EL (cell line): ENCODE data around the gene FNDC3B.
A peak's percentile ranks its signal among the peaks of the same experiment; 100 is the strongest.

Experiments used
- DNase-seq: peaks from one replicate; pipeline ENCODE4 v3.0.0-alpha.2; 2016

Gene FNDC3B

DNA sequence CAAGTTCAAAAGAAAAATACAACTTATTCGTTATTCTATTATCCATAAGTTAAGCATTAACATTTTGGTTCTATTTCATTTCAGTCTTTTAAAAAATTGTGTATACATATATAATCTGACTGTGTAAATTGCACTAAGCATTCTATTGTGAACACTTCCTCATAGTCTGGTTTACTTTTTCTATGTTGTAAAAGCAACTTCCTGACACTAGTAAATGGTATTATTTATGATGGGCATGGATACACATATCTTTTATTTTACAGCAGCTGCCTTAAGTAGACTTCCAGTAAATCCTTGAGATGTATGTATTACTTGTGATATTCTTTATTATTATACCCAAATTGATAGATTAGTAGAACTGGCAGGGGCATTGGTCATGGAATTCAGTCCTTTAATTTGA is 58.2 kb downstream of the FNDC3B start:
- no peak for DNase-seq

DNA sequence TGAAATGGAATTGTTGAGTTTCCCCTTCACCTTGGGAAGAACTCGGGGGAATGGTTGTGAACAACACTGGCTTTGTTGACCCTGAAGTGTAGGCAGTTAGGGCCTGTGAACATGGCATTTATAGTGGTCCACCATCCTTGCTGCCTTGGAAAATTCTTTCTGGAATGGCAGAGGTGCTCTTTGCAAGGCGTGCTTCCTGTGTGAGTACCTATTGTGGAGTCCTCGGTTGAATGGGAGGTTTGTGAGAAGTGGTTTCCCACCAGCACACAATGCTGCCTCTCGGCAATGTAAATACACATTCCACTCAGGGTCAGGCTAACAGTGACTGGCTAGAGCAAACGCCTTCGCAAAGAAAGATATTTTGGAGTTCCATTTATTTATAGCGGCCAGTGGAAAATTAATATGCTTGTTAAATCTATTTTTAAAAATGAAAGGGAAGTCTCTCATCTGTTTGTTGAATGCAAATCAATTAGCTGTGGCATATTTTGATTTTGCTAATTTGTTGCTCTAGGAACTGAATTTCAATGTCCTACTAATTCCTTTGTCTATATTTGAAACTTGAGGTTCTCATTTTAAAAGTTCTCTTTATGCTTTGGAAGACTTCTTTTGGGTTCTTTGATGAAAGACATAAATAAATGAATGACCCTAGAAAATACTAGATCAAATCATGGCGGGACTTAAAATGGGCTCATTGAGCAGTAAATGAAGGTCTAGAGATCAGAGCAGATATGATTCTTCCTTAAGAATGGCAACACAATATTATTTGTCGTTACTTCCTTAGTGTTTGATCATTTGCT is 59.5 kb downstream of the FNDC3B start:
- no peak for DNase-seq

DNA sequence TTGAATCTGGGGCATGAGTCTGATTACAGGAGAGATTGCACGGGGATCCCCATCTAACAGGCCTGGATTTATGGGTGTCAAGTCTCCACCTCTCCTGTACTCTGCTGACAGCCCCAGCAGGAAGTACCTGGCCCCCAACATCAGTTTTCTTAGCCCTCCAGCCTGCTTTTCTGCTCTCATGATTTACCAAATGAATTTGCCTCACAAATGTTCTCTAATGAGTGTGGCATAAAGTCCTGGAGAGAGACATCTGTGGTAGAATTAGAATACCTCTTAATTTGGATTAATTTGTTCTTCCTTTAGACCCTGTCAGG is 60.1 kb downstream of the FNDC3B start:
- DNase-seq: no peak

DNA sequence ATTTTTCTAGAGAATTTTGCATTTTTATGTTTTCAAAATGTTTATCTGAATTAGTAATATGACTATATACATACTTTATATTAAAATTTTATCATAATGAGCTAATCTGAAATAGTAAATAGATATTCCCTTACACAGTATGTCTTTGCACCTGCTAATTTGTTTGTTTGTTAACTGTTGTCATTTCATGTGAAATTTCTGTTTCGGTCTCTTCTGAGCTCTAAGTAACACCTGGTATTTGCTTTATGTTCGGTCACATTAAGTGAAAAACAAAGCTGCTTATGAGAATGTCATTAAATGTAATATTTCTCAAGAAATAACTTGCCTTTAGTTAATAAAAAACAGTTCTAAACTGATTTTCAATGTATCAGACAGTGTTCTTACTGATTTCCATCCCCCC is 61.1 kb downstream of the FNDC3B start:
- DNase-seq: no peak

DNA sequence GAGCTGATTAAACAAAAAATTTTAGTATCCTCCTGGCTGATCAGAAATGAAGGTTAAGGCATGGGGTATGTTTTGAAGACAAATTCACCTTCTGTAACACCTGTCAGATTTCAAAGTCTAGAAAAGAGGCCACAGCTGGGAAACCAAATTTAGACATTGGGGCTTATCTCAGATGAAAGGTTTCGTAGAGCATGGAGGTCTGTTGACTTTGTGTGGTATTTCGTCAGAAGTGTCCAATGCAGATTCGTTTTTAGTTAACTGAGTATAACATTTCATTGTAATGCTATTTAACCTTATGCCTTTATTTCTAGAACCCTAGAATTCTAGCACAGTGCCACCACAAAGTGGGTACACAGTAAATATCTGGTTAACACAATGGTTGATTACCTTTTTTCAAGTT is 61.7 kb downstream of the FNDC3B start:
- no peak for DNase-seq

DNA sequence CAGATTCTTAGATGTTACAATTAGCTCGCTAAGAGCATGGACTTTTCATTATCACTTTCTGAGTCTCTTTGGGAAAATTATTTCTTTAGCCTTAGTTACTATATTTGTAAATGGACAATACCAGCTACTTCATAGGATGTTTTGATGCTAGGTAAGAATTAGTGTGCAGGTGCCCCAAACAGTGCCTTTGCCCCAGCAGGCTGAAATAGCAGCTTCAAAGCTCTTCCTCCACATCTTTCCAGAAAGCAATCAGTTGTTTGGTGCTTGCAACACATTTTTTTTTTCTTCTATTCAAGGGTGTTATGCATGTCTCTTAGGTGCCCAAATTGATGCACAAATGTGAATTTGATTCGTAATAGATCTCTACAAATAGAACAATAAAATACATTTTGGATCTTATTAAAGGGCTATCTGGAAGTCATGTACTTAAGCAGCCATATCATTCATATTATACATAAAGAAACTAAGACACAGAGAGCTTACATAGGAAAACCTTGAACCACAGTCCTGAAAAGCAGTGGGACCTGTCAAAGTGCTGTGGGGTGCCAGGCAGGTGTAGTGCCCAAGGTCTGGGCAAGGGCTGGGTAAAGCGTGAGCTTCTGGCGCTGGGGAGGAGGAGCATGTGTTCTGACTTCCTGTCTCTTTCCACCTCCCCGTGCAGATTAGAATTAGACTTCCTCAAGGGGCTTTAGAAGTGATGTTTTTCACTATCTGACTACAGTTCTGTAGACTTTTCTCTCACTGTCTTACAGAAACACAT is 62.9 kb downstream of the FNDC3B start:
- no peak for DNase-seq

DNA sequence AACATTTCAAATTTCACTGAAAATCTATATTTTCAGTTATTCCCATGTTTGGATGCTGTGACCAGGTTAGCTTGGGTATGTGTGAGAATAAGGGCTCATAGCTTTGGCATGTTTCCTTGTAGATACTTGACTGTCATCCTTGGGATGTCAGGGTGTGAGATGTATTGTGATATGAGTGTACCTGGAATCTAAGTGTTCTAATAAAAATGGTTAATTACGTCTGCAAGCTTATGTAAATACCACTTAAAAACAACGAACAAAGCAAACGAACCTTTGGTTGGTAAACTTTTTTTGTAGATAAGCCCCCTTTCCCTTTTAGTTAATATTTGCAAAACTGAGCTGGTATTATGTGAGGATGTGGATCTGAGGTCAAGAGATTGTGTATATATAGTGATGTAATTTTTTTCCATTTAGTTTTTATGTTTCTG is 63.5 kb downstream of the FNDC3B start:
- no peak for DNase-seq

DNA sequence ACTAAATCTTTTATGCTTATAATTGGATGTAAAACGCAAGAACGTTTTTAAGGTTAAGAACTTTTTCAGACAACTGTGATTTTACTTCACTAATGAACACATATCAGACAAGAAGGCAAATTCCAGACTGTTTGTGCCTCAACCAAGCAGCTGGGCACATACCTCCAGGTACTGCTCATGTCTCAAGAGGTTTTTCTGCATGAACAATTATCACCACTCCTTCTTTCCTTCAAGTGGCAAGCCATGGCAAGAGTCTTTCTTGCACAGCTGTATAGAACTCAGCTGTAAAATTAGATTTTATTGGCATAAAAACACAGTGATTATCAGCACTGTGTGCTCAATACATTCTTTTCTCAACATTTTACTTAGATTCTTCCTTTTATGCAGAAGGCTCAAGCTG is 64.3 kb downstream of the FNDC3B start:
- DNase-seq: peak; percentile 61

DNA sequence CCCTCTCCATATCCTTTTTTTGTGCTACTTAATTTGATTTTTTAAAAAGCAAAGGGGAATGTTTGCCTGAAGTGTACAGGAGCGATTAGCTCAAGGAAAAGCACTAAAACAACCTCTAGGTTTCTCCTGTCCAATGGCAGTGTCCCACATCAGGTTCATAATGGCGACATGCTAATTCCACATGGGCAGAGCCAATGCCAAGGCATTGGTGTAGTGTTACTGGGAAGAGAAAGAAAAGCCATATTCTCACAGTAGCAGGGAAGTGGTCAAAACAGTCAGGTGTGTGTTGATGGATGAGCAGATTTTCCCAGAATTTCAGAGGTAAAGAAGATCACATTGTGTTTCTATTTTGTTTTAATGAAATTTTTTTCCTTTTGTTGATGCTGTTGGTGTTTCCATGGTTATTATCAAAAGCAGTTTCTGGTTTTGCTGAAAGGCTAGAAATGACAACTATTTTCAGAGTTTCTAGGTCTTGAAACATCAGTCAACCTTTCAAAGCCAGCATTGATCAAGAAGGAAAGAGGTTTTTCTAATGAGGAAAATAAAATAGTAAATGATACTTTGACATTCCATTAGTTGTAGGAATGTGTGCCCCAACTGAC is 65.2 kb downstream of the FNDC3B start:
- DNase-seq: no peak

DNA sequence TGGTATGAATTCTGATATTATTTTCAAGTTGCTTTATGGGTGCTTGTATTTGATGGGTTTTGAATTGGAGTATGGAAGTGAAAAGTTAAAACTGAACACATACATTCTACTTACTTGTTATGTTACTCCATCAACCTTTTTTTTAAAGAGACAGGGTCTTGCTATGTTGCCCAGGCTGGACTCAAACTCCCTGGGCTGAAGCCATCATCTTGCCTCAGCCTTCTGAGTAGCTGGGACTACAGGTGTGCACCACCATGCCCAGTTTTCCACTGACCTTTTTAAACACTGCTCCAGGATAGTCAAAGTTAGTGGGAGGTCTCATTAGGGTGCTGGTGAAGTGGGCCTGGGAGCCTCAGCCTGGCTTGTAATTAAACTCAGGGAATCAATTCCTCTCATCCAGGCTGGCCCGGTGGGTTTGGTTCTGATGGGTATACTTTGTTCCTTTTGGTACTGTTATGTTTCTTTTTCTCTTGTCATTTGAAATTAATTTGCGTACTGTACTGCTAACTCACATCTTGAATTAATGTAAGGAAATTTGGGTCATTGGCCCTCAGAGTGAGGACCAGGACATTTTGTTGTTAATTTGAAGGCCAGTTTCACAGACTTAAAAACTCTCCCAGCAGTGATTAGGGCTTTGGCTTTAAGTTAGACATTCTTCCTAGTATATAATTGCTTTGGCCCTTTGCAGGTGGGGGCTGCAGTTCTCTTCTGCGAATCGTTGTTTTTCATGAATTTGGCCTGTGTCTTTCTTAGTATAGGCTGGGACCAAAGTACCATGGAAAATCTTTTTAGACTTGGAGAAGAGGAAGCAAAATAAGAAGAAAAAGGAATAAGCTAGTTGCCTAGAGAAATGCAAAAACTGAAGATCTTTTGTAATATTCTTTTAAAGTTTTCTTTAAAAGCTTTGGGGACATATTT is 66.9 kb downstream of the FNDC3B start:
- no peak for DNase-seq

DNA sequence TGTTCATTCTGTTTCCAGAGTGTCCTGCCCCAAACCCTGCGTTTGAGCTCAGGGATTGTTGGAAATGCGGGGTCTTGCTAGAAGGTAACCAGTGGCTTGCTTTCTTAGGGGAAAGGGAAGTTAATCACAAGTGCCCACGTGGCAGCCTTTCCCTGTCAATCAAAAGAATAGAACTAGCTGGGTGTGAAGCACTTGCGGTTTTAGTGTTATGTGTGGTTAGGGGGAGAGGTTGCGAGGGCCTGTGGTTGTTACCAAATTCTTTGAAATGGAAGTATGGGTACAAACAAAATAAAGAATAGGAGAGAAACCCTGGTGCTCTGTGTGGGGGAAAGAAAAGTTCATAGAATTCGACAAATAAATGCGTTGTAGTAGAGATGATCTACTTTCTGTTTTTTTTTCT is 67.6 kb downstream of the FNDC3B start:
- no peak for DNase-seq

DNA sequence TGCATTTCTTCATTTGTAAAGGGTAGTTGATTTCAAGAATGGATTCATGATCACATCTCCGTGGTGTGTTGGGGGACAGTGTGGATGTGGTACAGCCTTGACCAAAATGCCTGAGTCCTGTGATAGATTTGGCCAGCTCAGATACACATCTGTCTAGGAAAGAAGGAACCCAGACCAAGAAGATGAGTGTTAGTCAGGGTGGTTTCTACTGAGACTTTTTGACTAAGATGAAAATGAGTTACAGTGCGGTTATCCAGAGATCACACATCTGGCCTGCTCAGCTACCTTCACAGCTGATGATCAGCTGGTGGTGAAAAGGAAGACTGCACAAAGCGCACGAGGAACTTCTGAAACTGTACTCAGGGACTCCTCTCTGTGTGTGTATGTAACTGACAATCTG is 68.0 kb downstream of the FNDC3B start:
- no peak for DNase-seq

DNA sequence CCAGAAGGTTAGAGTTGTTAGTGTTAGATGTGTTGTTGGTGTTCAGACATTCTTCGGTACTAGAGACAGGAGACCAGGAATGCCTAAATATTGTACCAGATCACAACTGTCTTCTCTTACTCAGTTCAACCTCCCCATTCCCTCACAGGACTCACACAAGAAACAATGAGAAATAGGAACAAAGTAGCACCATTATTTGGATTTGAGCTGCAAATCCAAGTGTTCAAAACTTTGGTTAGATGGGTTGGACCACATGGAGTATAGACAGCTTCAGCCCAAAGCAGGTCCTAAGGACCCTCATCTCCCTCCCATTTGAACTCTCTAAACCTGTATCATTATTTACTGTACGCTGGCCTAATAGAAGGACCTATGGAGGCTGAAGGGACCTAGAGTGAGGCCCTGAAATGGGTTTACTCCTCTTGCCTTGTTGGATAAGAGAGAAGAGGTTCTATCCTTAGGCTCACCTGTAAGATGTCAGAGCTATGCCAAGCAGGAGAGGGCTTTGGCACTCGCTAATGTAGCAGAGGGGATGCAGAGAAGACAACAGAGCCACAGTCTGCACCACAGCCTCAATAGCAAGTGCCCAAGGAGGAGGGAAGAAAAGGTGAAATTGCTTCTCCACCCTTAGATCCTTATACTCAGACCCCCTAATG is 70.9 kb downstream of the FNDC3B start:
- no peak for DNase-seq

DNA sequence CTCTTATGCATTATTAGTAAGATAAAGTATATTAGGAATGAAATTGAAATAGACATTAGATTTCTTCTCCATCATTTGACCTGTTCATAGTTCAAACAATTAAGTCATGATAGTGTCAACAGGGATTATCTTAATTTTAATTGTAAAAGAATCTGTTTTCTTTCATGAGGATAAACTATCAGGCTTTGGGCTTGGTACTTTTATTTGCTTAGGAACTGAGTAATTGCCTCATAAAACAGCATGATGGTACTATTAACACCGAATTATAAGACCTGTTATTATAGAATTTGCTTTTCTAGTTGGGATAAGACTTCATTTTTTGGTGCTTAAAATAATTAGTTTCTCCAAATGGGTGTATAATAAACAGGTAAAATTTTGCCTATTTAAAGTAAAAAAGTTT is 71.8 kb downstream of the FNDC3B start:
- DNase-seq: no peak

DNA sequence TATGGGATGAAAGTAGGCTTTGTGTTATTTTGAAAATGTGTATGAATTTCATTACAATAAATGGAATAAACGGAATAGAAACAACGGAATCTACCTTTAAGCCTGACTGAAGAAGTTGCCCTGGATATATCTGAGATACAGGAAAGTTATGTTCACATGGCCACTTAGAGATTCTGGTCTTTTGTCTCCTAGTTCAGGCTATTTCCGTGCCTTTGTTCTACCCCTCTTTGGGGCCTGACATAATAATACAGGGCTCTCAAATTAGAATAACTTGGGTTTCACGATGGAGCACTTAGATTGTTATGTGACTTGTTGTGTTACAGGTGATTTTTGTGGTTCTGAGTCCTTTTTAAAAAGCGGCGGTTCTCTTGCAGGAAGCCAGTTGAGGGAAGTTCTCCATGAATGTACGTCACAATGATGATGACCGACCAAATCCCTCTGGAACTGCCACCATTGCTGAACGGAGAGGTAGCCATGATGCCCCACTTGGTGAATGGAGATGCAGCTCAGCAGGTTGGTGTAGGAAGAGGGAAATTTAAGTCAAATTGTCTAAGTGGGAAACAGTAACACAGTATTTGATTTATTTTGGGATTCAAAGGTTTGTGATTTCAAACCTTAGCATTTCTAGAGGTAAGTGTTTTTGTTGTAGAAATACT is 72.8 kb downstream of the FNDC3B start:
- DNase-seq: no peak

DNA sequence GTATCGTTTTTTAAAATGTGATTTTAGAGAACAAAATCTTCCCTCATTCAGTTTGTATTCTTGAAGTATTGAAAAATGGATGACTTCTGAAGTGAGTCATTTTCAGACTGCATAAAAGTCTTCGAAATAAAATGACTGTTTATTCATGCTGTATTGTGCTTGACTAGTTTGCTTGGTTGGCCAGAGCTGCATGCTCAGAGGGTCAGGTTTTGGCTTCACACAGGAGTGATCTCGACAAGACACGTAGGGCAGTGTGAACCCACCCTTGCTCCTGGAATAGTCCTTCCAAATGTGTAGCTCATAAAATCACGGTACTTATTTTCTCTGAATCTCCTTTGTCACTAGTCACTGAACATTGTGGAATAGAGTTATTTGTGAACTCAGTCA is 73.3 kb downstream of the FNDC3B start:
- no peak for DNase-seq

DNA sequence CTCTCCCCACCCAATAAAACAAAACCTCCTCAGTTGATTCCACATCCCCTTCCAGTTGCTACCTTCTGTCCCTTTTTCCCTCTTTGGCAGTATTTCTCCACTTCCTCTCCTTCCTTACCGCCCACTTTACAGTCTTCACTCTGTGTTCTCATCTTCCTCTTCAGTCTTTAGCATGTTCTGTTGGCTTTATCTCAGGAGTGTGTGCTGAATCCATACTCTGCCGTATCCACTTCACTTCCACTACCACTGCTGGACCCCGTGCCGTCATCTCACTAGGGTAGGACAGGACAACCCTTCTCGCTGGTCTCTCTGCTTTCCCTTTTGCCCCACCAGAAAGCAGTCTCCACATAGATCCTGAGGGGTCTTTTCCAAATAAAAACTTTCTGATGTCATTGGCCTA is 74.3 kb downstream of the FNDC3B start:
- DNase-seq: no peak

DNA sequence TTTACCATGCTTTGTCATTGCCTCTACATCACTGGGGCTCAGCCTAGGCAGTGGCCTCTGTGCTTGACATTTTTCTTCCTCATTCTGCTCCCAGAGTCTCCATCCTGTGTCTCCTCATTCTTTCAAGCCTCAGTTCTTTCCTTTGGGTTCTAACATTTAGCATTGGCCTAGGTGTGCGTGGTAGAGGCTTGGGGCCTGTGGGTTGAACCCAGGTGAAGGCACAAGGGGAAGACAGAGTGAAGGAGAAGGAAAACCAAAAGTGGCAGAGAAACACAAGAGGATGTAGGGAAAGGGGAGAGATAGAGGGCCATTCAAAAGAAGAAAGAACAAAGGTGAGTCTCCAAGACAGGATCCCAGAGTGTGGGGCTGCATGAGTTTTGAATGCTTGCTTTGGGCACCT is 75.7 kb downstream of the FNDC3B start:
- no peak for DNase-seq

DNA sequence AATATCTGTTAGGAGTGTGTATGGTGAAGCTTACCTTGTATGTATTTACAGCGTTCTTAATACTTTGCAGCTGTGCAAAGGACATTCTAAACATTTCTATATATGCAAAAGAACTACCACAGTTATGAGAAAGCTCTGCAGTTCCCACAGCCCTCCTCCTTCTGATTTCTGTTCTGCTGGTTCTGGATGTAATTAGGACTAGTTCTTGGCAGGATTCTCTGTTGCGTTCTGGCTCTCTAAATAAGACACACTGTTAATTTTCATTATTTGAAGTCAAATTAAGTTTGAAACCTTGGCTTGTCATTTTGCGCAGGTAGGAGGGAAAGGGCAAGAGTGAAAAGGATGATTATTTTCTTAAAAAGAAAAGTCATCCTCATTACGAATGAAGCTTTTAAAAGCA is 76.4 kb downstream of the FNDC3B start:
- DNase-seq: no peak

DNA sequence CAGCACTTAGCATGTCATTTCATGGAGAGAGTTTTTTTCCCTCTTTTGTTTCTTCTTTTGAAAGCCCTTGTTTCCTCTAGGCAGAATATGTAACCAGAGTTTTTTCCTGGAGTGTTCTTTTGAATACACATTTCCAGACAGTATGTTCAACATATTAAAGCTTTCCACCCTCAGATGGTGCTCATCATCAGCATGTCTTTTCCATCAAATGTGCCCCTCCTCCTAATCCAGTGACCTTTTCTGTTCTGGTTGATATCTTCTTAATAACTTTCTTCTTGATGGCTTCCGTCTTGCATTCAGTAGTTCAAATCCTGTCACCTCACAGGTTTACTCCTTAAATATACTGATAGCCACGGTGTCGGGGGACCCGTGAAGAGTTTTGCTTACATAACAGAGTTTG is 78.6 kb downstream of the FNDC3B start:
- DNase-seq: no peak

DNA sequence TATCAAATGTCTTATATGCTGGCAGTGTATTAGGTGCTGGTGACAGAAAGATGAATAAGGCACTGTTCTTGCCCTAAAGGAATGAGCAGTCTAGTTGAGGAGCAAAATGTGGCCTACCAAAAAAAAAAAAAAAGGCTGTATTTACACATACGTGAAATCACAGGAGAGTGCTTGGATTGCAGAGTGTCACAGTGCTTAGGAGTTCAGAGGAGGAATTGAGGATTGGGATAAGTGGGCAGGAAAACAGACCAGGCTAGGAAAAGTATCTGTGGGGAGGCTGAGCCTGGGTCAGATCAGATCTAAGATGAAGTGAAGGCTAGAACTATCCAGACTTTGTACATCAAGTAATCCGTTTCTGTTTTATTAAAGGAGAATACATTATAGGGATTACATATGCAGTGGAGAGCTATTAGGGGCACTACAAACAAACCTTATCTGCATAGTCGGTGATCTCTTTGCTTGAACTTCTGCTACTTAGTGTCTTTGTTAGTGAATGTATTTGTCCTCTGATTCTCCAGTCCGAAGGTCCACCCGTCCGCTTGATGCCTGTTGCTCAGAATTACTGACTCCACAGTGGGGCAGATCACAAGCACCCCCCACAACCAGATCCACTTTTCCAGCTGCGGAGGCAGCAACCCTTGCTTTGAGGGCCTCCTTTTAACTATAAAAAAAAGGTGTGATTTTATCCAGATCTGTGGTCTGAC is 80.0 kb downstream of the FNDC3B start:
- DNase-seq: no peak

DNA sequence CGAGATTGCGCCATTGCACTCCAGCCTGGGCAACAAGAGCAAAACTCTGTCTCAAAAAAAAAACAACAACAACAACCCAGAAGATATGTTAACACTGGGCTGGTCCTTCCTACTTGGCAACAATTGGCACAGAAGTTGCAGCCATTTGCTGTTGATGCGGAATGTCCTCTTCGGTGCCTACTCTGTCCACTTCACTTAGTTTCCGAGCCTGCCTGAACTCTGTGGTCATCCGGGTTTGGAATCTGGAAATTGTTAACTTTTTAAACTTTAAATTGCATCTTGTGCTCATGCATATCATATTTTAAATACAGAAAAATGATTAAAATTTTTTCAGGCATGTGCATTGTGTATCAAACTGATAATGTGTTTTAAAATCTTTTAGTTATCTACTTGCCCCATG is 81.5 kb downstream of the FNDC3B start:
- no peak for DNase-seq
